ENCODE results near the gene PHAF1.

PHAF1 gene

DNA sequence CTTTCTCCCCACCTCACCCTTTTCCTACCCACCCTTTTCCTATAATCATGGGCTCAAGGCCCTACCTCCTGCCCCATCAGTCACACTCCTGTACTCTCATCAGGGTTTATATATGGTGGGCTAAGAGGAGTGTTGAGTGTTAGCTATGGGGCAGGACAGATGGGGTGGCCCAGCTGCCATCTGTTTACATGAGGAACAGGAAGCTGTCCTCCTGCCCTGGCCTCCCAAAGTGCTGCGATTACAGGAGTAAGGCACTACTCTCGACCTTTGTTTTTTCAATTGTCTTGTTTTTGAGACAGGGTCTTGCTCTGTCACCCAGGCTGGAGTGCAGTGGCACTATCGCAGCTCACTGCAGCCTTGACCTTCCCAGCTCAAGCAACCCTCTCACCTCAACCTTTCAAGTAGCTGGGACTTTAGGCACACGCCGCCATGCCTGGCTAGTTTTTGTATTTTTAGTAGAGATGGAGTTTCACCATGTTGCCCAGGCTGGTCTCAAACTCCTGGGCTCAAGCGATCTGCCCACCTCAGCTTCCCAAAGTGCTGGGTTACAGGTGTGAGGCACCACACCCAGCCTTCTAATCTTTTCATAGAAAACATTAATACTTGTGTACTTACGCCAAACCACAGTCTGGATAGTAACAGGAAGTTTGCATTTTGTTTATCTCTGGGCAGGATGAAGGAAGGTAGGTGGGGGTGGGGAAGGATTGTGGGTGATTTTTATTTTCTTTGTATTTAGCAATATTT is 48.3 kb downstream of the PHAF1 start:
- no peak for TF ChIP-seq CTCF (conservative IDR thresholded peaks at IDR 0.05; ENCODE audit: low read depth, low read length)
- no peak for DNase-seq (ENCODE audit: low read depth)
- no peak overlapping the region for H3K4me3 ChIP-seq (ENCODE audit: low read length)

- TF ChIP-seq CTCF (conservative IDR thresholded peaks at IDR 0.05; ENCODE audit: low read depth, low read length): no peak
- peak overlapping the region; percentile 77 for H3K4me3 ChIP-seq (ENCODE audit: low read length)
- DNase-seq (ENCODE audit: low read depth): no peak
These were observed 49.2 kb downstream of the PHAF1 start for GRCh38 chr16:67158637-67159600.

- no peak overlapping the region for H3K4me3 ChIP-seq (ENCODE audit: low read length)
- TF ChIP-seq CTCF (conservative IDR thresholded peaks at IDR 0.05; ENCODE audit: low read depth, low read length): no peak
- no peak for DNase-seq (ENCODE audit: low read depth)
These were observed 51.9 kb downstream of the PHAF1 start for GRCh38 chr16:67161595-67162058.

DNA sequence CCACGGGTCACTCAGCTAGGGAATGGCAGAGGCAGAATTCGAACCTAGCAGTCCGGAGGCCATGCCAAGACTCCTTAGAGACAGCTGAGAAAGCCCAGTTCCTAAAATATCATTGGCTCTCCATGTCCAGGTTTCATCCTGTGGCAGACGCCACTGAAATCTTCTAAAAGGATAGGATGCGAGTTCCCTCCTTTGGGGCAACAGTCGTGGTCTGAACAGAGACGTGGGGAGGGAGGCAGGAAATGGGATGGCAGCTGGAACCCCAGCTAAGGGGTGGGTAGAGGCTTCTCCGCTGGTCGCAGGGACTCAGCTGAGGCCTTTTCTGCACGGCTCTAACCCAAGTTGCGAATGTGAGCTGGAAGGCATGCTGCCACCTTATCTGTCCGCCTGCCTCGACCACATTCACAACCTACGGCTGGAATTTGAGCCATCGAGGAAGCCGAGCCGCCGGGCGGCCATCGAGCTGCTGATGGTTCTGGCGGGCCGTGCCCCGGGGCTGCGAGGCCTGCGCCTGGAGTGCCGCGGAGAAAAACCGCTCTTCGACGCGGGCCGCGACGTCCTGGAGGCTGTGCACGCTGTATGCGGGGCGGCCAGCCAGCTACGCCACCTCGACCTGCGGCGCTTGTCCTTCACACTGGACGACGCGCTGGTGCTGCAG is 52.9 kb downstream of the PHAF1 start:
- H3K4me3 ChIP-seq (ENCODE audit: low read length): no peak overlapping the region
- no peak for DNase-seq (ENCODE audit: low read depth)
- TF ChIP-seq CTCF (conservative IDR thresholded peaks at IDR 0.05; ENCODE audit: low read depth, low read length): no peak

- H3K4me3 ChIP-seq (ENCODE audit: low read length): peak overlapping the region; percentile 20
- no peak for TF ChIP-seq CTCF (conservative IDR thresholded peaks at IDR 0.05; ENCODE audit: low read depth, low read length)
- no peak for DNase-seq (ENCODE audit: low read depth)
These were observed 53.6 kb downstream of the PHAF1 start for GRCh38 chr16:67163164-67163998.

GRCh38 chr16:67163999-67164558 is 54.3 kb downstream of the PHAF1 start:
- H3K4me3 ChIP-seq (ENCODE audit: low read length): peak overlapping the region; percentile 20
- no peak for DNase-seq (ENCODE audit: low read depth)
- no peak for TF ChIP-seq CTCF (conservative IDR thresholded peaks at IDR 0.05; ENCODE audit: low read depth, low read length)

Data from retinal pigment epithelial cell (primary cell).